Vagina (tissue), 2 donors: Measurements from ENCODE around the gene GPI. TPM values are rescaled to one million over a fixed set of nuclear protein-coding genes. Genes with fewer than 3 reads are reported as not detected.
"Not testable (repeated sequence)": the region's sequence is repeated elsewhere in the genome, so short reads cannot be mapped to it uniquely, and the experiment has no call there.

ENCODE experiments used
- DNase-seq, 2 donors: peaks; one replicate each; pipeline ENCODE4 v3.0.0-alpha.2; 2017; ENCODE audit errors: extremely low spot score in 2 of 2
- H3K27ac ChIP-seq: fragments of 200-600 bp; sonication (generic); one replicate; pipeline ENCODE4 v1.5.1; 2019
- H3K27me3 ChIP-seq: fragments of 200-600 bp; sonication (generic); one replicate; pipeline ENCODE4 v1.5.1; 2019
- H3K36me3 ChIP-seq, 2 donors: fragments of 200-600 bp; sonication (generic); one replicate each; pipeline ENCODE4 v1.5.1; 2017 to 2019
- H3K4me1 ChIP-seq: fragments of 200-600 bp; sonication (generic); one replicate; pipeline ENCODE4 v1.5.1; 2019
- H3K4me3 ChIP-seq, 2 donors: fragments of 200-600 bp; sonication (generic); 1 replicate in 1 of 2; 2 replicates in 1 of 2; pipeline ENCODE4 v1.5.1; 2016 to 2019
- H3K9me3 ChIP-seq: fragments of 200-600 bp; sonication (generic); one replicate; pipeline ENCODE4 v1.5.1; 2019
- POLR2A ChIP-seq, 2 donors: fragments of 450-650 bp; IDR thresholded peaks; one replicate each; pipeline ENCODE4 v1.6.1; 2017; ENCODE audit warnings: antibody characterized with exemption in 2 of 2, mild to moderate bottlenecking in 2 of 2, moderate library complexity in 2 of 2
- POLR2AphosphoS5 ChIP-seq, 2 donors: sonication (generic); formaldehyde crosslinking; IDR thresholded peaks; one replicate each; pipeline ENCODE4 v1.9.0; 2017; ENCODE audit warnings: antibody characterized with exemption in 2 of 2, mild to moderate bottlenecking in 2 of 2, low read depth in 1 of 2; ENCODE audit not compliant: insufficient read depth in 1 of 2
- intact Hi-C: fragments of 100-400 bp; cut with DNase I; formaldehyde crosslinking; loops from one replicate; pipeline ENCODE4 v1.15.1; 2023
- total RNA-seq: library from RNA; depleted of rRNA; stranded (reverse); fragments of >200 nt; gene quantifications from one replicate; pipeline ENCODE4 v1.2.3, GENCODE V29; 2016
- TF ChIP-seq, protein P1 (sequence below), 3 experiments: fragments of 450-650 bp in 2 of 3; fragments of 200-600 bp in 1 of 3; sonication (generic) in 1 of 3; IDR thresholded peaks; one replicate each; pipeline ENCODE4 v1.5.1; 2017 to 2019; ENCODE audit warnings: antibody characterized with exemption in 3 of 3, mild to moderate bottlenecking in 2 of 3, moderate library complexity in 2 of 3

GPI gene
- total RNA-seq, 1 donor from 2014 or later = 201 TPM

GRCh38 chr19:34325181-34325580 lies 39.8 kb upstream of the GPI start:
- H3K4me3 ChIP-seq = no peak overlapping the region
- no peak overlapping the region for H3K27ac ChIP-seq
- no peaks in the 10 kb centered on the region for H3K4me1 ChIP-seq
- intact Hi-C loops = no loop called here
- TF ChIP-seq POLR2AphosphoS5 (IDR thresholded peaks at IDR 0.05; ENCODE audit: insufficient read depth in 1 of 2, low read depth in 1 of 2) (no peak), POLR2A (IDR thresholded peaks at IDR 0.05) (no peak)
- TF ChIP-seq, protein P1, sequence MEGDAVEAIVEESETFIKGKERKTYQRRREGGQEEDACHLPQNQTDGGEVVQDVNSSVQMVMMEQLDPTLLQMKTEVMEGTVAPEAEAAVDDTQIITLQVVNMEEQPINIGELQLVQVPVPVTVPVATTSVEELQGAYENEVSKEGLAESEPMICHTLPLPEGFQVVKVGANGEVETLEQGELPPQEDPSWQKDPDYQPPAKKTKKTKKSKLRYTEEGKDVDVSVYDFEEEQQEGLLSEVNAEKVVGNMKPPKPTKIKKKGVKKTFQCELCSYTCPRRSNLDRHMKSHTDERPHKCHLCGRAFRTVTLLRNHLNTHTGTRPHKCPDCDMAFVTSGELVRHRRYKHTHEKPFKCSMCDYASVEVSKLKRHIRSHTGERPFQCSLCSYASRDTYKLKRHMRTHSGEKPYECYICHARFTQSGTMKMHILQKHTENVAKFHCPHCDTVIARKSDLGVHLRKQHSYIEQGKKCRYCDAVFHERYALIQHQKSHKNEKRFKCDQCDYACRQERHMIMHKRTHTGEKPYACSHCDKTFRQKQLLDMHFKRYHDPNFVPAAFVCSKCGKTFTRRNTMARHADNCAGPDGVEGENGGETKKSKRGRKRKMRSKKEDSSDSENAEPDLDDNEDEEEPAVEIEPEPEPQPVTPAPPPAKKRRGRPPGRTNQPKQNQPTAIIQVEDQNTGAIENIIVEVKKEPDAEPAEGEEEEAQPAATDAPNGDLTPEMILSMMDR (IDR thresholded peaks at IDR 0.05) = no peak
- DNase-seq = no peak
- H3K27me3 ChIP-seq = no peaks in the 10 kb centered on the region
- H3K36me3 ChIP-seq = peaks cover 0 to 41% of the 10 kb centered on the region in 2 donors
- H3K9me3 ChIP-seq = no peaks in the 10 kb centered on the region

DNA sequence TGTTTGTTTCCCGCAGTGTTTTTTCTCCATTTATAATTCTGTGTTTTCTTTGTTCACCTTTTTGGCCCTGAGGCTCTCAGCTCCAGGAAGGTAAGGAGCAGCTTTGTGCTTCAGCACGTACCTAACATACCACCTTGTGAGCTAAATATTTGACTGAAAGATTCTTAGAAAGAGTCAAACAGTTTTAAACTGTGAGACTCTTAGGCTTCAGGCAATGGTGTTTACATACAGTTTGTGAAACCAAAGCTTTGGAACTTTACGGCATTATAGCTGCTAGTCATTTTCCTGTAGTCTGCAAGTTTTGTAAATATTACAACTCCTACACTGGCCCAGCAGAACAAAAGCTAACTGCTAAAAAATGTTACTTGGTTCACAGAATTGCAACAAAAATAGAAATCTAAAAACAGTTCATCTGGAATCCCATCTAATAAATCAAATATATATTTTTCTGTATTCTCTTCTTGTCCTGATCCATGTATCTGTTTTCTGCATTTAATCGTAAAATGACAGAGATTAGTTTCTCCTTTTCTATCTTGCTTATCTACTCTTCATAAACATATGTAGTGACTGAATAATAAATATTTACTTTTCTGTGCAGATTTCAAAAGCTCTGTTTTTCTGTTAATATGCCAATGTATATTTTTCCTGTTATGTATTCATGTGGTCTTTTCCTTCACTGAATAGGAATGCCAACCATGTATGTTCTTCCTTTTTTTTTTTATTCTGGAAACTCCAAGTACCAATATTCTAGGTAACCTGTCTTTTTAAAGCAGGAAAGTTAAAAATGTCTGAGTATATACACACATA lies 38.8 kb upstream of the GPI start:
- Histone ChIP-seq H3K4me3 (no peak overlapping the region), H3K27me3 (no peaks in the 10 kb centered on the region), H3K4me1 (no peaks in the 10 kb centered on the region), H3K36me3 (peaks cover 0 to 51% of the 10 kb centered on the region in 2 donors), H3K27ac (no peak overlapping the region), H3K9me3 (no peaks in the 10 kb centered on the region)
- TF ChIP-seq POLR2A (IDR thresholded peaks at IDR 0.05) (no peak), POLR2AphosphoS5 (IDR thresholded peaks at IDR 0.05; ENCODE audit: insufficient read depth in 1 of 2, low read depth in 1 of 2) (no peak)
- TF ChIP-seq, protein P1 (IDR thresholded peaks at IDR 0.05) = no peak
- intact Hi-C loops = no loop called here
- no peak for DNase-seq

DNA sequence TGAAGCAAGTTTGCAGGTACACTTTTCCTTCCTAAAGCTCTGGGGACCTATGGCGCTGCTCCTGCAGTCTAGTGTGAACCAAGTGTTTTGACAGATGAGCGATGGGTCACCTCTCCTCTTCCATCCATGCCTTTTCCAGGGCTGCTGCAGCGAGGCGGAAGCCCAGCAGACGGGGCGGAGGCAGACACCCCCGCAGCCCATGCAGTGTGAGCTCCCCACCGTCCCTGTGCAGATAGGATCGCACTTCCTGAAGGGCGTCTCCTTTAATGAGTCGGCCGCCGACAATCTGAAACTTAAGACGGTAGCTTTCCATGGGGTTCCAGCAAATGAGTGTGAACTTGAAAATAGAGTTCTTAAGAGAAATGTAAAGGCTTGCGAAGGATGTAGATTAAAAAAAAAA lies 37.1 kb upstream of the GPI start:
- H3K4me1 ChIP-seq = no peaks in the 10 kb centered on the region
- no peaks in the 10 kb centered on the region for H3K9me3 ChIP-seq
- peaks cover 0 to 52% of the 10 kb centered on the region in 2 donors for H3K36me3 ChIP-seq
- DNase-seq = no peak
- intact Hi-C loops = no loop called here
- no peak overlapping the region for H3K4me3 ChIP-seq
- H3K27me3 ChIP-seq = no peaks in the 10 kb centered on the region
- no peak overlapping the region for H3K27ac ChIP-seq
- TF ChIP-seq POLR2A (IDR thresholded peaks at IDR 0.05) = no peak
- TF ChIP-seq, protein P1 (IDR thresholded peaks at IDR 0.05) = no peak
- TF ChIP-seq POLR2AphosphoS5 (IDR thresholded peaks at IDR 0.05; ENCODE audit: insufficient read depth in 1 of 2, low read depth in 1 of 2) = no peak

DNA sequence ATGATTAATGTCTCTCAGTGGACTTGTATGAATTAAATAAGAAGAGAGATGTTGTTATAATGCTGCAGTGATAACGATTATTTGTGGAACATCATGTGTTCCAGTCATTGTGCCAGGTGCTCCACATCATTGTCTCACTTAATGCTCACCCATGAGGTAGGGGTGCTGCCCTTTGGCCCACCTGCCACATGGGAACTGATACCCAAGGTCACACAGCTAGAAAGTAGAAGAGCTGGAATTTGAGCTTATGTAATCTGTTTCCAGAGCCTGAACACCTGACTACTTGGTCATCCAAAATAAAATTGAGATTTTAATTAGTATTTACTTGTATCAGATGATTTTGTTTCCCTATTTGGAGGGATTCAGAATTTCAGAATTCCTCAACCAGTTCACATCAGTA lies 36.0 kb upstream of the GPI start:
- H3K36me3 ChIP-seq = peaks cover 0 to 58% of the 10 kb centered on the region in 2 donors
- H3K4me3 ChIP-seq = no peak overlapping the region
- no peak for DNase-seq
- H3K9me3 ChIP-seq = no peaks in the 10 kb centered on the region
- no peak for TF ChIP-seq POLR2AphosphoS5 (IDR thresholded peaks at IDR 0.05; ENCODE audit: insufficient read depth in 1 of 2, low read depth in 1 of 2)
- TF ChIP-seq POLR2A (IDR thresholded peaks at IDR 0.05) = no peak
- H3K27me3 ChIP-seq = no peaks in the 10 kb centered on the region
- intact Hi-C loops = no loop called here
- no peaks in the 10 kb centered on the region for H3K4me1 ChIP-seq
- H3K27ac ChIP-seq = no peak overlapping the region

DNA sequence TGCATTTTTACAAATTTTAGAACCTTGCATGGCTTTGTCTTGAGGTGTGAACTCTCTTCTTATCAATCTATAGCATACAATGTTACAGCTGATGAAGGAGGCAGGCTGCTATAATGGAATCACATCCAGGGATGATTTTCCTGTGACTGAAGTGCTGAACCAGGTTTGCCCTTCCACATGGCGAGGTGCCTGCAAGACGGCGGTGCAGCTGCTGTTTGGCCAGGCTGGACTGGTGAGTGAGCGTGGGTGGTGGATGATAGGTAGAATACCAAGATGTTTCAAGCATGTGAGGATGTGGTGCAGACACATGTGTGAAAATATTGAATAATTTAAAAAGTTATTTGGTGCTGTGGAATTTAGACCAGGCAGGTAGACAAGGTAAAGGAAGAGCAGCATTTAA lies 34.9 kb upstream of the GPI start:
- TF ChIP-seq, protein P1 (IDR thresholded peaks at IDR 0.05) = no peak
- no peak for TF ChIP-seq POLR2AphosphoS5 (IDR thresholded peaks at IDR 0.05; ENCODE audit: insufficient read depth in 1 of 2, low read depth in 1 of 2)
- TF ChIP-seq POLR2A (IDR thresholded peaks at IDR 0.05) = no peak
- Histone ChIP-seq H3K27me3 (no peaks in the 10 kb centered on the region), H3K4me1 (no peaks in the 10 kb centered on the region), H3K27ac (no peak overlapping the region), H3K4me3 (no peak overlapping the region), H3K36me3 (peaks cover 0 to 61% of the 10 kb centered on the region in 2 donors), H3K9me3 (no peaks in the 10 kb centered on the region)
- no peak for DNase-seq
- intact Hi-C loops = no loop called here

DNA sequence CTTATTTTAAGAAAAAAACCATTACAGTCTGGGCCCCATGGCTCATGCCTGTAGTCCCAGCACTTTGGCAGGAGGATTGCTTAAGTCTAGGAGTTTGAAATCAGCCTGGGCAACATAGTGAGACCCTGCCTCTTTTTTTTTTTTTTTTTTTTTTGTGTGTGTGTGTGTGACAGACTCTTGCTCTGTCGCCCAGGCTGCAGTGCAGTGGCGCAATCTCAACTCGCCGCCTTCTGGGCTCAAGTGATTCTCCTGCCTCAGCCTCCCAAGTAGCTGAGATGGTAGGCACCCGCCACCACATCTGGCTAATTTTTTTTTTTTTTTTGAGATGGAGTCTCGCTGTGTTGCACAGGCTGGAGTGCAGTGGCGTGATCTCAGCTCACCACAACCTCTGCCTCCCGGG lies 34.4 kb upstream of the GPI start:
- H3K4me1 ChIP-seq, H3K9me3 ChIP-seq, H3K27me3 ChIP-seq, H3K27ac ChIP-seq, DNase-seq, H3K4me3 ChIP-seq, intact Hi-C loops: not testable (repeated sequence)
- H3K36me3 ChIP-seq = peaks cover 0 to 59% of the 10 kb centered on the region in 2 donors

- DNase-seq, H3K4me1 ChIP-seq, H3K9me3 ChIP-seq, H3K27me3 ChIP-seq, H3K4me3 ChIP-seq, intact Hi-C loops, H3K27ac ChIP-seq: not testable (repeated sequence)
- H3K36me3 ChIP-seq = peaks cover 0 to 59% of the 10 kb centered on the region in 2 donors
Measured at GRCh38 chr19:34331596-34331995, 33.4 kb upstream of the GPI start.
